Mesenteric fat pad (tissue), 1 donor: ENCODE results near the gene LTB4R2. TPM values are rescaled to one million over a fixed set of nuclear protein-coding genes. Genes with fewer than 3 reads are reported as not detected.

Experiments used
- DNase-seq: peaks from one replicate; pipeline ENCODE4 v3.0.0-alpha.2; 2020; ENCODE audit warnings: low spot score
- total RNA-seq: library from RNA; stranded (reverse); fragmentation: NEBNext Ultra II Directional; extraction: Animal tissue kit (Norgen Biotek cat#: 25700); gene quantifications from one replicate; pipeline ENCODE4 v1.2.1, GENCODE V29; 2021
- donor health status: DM: yes; HTN: yes; CAD: no.

Gene LTB4R2
- total RNA-seq, 1 donor from 2014 or later: 7.2 TPM

DNA sequence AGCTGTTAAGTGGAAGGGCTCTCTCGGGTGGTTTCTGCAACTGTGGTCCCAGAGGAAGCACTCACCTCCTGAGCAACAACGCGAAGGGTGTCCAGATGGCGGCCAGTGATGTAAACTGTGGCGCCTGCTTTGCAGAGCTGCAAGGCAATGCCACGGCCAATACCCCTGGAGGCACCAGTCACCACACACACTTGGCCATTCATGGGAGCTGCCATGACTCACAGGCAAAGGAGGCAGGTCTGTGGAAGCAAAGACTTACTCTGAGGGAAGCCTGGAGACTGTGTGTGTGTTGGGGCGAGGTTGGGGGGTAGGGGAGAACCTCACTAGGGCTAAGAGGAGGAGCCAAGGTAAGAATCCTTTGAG, 11.1 kb upstream of the LTB4R2 start:
- no peak for DNase-seq

DNA sequence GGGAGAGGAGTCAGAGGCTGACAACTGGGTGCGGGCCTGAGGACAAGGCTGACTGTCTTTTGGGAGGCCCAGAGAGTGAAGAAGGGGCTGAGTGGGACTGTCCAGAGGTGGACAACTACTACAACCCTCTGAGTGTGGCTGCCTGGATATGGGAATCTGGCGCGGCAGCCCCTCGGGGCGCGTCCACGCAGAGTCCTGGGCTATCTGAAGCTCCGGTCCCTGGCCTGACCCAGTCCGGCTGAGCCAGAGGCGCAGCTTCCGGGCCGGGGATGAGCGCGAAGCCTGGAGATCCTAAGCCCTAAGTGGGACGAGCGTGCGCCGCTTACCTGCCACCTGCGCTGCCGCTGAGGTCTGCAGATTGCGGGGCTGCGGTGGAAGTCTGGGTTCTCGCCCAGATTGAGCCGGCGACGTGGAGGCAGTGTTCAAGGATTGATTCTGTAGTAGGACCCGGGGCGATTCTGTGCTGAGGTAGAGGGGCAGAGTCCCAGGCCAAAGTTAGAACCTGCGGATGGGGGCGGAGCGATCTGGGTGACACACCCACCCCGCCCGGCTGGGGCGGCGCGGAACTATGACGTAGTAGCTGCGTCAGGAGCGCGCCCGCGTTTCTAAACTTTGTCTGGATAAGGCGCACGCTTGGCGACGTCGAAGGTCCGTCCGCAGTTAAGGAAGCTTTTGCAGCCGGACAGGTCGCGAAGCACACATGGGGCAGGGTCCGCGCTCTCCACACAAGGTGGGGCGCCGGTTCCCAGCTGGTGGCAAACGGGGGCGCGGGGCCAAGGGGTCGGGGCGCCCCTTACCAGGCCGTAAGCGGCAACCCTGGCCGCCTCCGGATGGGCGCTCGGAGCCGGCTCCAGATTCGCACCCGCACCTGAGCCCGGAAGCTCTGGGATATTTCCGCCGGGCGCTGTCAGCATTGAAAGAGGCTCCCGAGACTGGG, 10.4 kb upstream of the LTB4R2 start, which contains the start of the genes DHRS1 and NOP9:
DHRS1 (minus strand) TSS at position 526 of the 937 bp plus-strand sequence. CDS start 674 bp downstream, outside the sequence.
NOP9 (plus strand) TSS at position 596 of the 937 bp plus-strand sequence; CDS start at position 701, 105 bp downstream.
- DNase-seq: peak; percentile 99

DNA sequence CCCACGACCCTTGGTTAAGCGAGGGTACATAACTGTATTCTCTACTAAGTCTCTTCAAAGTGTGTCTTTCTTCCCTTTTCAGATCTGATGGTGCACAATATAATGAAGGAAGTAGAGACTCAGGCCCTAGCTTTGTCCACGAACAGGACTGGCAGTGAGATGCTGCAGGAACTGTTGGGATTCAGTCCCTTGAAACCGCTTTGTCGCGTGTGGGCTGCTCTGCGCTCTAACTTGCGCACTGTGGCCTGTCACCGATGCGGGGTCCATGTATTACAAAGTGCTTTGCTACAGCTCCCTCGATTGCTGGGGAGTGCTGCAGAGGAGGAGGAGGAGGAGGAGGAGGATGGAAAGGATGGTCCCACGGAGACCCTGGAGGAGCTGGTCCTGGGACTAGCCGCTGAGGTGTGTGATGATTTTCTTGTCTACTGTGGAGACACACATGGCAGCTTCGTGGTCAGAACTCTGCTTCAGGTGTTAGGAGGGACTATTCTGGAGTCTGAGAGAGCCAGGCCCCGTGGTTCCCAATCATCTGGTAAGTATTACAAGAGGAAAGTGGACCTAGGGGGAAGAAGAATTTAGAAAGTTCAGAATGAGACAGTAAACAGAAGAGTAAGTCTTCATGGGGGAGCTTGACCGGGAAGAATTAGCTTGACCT, 9.5 kb upstream of the LTB4R2 start:
- DNase-seq: no peak

DNA sequence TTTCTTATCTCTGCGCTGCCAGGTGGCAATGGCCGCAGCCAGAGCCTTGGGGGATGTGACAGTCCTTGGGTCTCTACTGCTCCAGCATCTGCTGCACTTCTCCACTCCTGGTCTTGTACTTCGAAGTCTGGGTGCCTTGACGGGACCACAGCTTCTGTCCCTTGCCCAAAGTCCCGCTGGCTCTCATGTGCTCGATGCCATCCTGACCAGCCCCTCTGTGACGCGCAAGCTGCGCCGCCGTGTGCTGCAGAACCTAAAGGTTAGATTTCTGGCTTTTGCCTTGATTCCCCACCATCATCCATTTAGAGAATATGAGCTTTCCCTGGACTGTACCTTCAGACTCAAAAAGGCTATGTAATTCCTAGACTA, 5.9 kb upstream of the LTB4R2 start:
- no peak for DNase-seq

DNA sequence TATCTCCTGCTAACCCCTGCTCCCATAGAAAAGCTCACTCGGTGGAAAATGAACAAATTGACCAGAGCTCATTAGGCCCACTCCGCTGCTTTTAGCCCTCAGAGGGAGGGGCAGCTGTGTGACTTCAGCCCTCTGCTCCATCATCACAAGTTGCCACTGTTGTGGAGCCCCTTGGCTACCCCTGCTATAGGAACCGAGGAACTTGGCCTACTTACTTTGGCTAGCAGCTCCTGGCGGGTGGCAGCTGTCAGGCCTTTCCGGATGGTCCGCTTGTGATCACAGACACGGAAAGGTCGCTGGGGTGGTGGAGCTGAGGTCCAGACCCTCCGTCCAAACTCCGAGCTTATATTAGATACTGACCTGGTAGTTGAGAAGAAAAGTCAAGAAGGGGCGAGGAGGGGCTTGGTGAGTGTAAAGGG, 2.8 kb upstream of the LTB4R2 start:
- DNase-seq: no peak

DNA sequence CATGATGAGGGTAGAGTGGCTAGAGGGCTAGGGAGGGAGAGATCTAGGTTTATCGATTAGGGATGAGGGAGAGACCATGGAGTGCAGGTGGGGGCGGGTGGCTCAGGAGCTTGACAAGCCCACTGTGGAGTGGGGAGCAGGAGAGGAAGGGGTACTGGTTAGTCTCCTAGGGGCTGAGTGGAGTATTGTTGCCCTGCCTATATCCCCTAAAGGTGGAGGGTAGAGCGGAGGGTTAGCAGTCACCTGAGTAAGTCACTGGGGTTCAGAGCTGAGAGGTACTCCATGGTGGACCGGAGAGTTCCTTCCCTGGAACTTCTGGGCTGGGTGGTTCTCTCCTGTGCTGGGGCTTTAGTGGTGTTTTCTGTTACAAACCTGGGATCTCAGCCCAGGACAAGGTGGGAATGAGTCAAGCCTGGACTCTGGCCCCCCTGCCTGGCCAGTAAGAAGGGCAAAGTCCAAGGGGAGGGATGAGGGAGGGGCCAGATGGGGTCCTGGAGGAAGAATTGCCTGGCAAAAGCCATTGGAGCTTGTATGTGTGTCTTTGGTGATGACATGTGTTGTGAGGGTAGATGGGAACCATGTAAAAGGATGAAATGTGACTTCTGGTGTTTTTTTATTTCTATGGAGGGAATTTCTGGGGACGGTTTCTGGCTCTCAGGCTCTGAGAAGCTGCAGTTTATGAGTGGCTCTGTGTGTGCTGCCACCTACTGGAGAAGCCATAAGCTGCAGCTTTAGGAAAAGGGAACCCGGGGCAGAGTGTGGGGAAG, 2.2 kb upstream of the LTB4R2 start, which contains the start of gene CIDEB:
CIDEB (minus strand) TSS at position 403 of the 767 bp plus-strand sequence; CDS start at position 284, 119 bp downstream.
- no peak for DNase-seq

DNA sequence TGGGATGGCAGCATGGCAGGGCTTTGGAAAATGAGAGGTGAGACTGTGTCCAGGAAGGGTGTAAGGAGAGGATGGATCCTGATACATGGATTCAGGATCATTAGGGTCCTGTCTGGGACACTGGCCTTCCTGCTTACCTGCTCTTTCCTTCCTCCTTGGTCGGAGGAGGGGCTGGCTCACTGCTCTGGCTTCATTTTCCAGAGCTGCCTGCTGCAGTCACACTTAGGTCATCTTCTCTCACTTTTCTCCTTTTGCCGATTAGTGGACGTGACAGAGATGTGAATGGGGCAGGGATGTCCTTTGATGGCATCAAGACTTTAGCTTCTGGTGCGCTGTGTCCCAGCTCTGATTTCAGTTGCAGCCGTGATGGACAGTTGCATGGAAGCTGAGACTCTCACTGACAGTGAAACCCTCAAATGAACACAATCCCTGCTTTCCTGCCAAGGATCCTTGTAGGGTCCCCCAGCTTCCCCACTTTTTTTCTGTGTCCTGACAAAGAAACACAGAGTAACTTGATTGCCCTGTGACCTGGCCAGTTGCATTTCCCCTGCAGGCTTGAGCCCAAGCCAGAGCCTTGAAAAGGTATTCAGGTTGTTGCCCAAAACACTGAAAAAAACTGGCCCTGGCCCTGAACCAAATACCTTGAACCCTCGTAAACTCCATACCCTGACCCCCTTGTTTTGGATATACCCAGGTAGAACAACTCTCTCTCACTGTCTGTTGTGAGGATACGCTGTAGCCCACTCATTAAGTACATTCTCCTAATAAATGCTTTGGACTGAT, 1.4 kb upstream of the LTB4R2 start:
- no peak for DNase-seq

DNA sequence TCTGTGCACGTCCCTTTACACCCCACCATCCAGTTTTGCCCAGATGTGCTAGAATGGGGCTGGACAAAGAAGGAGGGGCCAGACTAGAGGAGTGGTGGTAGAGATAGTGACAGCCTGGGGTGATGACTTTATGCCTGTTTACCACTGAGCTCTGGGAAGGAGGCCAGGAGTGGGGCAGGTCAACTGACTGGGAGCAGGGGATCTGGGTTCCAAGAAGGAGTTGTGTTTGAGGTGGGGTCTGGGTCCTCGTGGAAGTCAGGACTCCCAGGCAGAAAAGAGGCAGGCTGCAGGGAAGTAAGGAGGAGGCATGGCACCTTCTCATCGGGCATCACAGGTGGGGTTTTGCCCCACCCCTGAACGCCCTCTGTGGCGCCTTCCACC, 315 bp downstream of the LTB4R2 start:
- DNase-seq: no peak

DNA sequence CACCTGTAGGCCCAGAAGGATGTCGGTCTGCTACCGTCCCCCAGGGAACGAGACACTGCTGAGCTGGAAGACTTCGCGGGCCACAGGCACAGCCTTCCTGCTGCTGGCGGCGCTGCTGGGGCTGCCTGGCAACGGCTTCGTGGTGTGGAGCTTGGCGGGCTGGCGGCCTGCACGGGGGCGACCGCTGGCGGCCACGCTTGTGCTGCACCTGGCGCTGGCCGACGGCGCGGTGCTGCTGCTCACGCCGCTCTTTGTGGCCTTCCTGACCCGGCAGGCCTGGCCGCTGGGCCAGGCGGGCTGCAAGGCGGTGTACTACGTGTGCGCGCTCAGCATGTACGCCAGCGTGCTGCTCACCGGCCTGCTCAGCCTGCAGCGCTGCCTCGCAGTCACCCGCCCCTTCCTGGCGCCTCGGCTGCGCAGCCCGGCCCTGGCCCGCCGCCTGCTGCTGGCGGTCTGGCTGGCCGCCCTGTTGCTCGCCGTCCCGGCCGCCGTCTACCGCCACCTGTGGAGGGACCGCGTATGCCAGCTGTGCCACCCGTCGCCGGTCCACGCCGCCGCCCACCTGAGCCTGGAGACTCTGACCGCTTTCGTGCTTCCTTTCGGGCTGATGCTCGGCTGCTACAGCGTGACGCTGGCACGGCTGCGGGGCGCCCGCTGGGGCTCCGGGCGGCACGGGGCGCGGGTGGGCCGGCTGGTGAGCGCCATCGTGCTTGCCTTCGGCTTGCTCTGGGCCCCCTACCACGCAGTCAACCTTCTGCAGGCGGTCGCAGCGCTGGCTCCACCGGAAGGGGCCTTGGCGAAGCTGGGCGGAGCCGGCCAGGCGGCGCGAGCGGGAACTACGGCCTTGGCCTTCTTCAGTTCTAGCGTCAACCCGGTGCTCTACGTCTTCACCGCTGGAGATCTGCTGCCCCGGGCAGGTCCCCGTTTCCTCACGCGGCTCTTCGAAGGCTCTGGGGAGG, 985 bp downstream of the LTB4R2 start, which contains the start of gene LTB4R:
LTB4R (plus strand) TSS at position 857 of the 959 bp plus-strand sequence. CDS start 4,150 bp downstream, outside the sequence.
- peak; percentile 94 for DNase-seq

DNA sequence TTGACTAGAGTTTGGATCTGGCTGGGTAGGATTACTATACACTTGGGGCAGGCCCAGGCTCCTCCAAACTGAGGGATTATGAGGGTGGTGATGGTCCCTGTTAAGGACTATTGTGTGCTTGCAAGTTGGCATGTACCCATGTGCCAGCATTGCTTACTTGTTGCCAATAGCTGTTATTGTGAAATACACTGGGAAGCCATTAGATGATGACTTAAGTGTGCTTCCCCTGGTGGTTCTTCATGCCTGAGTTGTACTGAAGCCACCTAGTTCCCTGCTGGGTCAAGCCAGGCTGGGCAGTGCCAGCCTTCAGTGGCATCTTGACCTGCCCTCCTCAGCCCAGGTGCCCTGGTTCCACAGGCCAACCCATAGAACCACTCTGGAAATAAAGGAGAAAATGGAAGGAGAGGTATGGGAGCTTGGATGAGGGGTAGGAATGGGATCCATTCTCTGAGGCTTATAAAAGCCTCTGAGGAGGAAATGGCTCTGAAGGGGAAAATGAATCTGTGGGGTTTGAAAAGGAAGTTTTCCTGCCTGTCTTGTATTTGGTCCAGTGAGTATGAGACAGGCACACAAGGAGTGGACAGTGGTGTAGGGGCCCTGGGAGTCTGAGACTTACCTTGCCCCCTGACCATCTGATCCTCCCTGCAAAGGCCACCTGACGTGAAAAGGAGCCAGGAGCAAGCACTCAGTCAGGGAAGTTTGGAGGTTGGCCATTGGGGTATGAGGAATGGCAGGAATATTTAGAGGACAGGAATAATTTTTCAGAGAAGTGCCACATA, 2.1 kb downstream of the LTB4R2 start:
- no peak for DNase-seq

DNA sequence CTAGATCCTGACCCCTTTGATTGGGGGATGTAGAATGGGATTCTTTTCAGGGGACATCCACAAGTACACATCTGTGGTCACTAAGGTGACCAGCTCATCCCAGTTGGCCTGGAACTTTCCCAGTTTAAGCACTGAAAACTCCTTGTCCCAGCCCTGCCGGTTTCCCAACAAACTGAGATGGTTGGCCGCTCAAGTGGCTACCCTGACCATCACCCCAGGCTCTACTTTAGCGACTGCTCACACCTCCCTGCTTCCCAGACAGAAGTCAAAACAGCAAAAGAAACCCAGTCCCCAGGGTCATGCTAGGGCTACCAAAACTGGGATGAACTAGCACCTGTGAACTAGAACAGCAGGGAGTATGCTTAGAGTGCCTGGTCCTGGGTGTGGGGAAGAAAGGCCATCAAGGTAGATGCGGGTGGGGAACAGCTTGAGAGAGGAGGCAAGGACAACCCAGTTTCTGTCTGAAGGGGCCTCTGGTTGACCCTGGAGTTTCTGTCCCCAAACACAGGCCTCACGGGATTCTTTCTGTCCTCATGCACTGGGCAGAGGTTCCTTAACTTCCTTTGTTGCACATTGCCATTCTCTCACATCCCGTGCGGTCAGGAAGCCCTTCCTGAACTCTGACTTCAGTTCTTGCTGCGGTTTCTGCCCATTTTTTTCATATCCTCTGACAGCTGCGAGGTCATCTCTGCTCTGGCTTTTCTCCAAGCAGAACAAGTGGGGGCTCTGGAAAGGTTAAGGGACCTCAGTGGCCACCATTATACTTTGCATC, 3.0 kb downstream of the LTB4R2 start:
- DNase-seq: no peak

DNA sequence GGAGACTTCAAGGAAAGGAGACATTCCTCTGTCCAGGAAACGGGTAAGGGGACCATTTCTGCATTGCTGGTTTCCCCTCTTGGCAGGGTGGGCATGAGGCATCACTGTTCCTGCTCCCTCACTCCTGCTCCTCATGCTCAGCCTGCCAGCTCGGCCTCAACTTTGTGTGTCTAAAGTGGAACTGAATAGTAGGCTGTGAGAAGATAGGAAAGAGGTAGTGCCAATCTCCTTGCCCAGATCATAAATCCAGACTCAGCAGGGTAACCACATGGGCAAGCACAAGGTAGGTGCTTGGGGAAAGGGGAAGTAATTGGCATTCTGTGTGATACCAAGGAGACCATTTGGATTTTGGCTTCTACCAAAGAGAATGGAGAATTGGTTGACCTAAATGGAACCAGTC, 4.0 kb downstream of the LTB4R2 start:
- DNase-seq: no peak

DNA sequence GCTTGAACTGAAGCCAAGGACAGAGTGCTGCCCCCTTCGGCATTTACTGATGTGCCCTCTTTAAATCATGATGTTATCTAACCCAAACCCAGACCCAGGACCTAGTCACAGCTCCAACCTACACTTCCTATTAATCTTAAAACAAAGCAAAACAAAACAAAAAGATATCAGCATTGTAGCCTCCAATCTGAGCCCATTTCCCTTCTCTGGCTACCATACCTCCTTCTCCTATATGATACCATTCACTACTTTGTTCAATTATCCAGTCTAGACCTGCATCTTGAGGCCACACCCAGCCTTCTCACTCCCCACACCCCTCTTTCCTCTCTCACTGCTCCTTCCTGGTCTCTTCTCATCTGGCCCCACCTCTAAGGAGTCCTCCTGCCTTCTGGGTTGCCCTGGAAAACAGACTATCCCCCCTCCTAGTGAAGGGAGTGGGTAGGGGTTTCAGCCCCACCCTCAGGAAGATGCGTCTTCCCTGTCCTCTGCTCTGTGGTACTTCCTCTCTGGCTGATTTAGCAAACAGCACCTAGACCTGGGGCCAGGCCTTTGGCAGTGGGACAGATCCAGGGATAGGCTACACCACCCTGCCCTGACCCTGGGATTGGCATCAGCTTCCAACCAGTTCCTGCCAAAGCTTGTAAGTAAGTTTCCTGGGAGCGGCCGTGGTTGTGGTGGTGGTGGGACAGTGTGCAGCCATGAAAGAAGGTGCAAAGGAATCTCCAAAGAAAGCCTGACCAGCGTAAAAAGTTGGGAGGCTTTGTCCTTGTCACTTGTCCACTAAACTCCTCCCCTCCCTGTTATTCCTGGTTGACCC, 4.6 kb downstream of the LTB4R2 start:
- no peak for DNase-seq

DNA sequence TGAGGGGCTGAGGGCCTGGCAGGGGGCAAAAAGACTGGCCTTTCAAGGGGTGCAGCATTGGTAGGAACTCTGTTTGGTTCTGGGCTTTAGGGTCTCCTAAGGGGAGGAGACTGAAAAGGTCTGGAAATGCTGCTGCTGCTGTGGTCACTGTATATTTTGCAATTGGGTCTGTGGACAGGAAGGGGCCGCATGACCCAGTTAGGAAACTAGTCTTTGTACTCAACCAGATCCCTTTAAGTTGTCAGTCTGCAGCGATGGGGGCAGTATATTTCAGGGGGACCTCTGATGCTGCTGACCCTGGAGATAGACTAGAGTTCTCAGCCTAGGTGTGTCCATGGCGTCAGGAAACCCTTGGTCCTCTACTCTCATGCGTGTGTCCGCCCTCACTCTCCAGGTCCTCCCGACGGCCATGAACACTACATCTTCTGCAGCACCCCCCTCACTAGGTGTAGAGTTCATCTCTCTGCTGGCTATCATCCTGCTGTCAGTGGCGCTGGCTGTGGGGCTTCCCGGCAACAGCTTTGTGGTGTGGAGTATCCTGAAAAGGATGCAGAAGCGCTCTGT, 5.4 kb downstream of the LTB4R2 start:
- DNase-seq: no peak

DNA sequence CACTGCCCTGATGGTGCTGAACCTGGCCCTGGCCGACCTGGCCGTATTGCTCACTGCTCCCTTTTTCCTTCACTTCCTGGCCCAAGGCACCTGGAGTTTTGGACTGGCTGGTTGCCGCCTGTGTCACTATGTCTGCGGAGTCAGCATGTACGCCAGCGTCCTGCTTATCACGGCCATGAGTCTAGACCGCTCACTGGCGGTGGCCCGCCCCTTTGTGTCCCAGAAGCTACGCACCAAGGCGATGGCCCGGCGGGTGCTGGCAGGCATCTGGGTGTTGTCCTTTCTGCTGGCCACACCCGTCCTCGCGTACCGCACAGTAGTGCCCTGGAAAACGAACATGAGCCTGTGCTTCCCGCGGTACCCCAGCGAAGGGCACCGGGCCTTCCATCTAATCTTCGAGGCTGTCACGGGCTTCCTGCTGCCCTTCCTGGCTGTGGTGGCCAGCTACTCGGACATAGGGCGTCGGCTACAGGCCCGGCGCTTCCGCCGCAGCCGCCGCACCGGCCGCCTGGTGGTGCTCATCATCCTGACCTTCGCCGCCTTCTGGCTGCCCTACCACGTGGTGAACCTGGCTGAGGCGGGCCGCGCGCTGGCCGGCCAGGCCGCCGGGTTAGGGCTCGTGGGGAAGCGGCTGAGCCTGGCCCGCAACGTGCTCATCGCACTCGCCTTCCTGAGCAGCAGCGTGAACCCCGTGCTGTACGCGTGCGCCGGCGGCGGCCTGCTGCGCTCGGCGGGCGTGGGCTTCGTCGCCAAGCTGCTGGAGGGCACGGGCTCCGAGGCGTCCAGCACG, 6.1 kb downstream of the LTB4R2 start:
- no peak for DNase-seq

DNA sequence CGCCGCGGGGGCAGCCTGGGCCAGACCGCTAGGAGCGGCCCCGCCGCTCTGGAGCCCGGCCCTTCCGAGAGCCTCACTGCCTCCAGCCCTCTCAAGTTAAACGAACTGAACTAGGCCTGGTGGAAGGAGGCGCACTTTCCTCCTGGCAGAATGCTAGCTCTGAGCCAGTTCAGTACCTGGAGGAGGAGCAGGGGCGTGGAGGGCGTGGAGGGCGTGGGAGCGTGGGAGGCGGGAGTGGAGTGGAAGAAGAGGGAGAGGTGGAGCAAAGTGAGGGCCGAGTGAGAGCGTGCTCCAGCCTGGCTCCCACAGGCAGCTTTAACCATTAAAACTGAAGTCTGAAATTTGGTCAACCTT, 6.6 kb downstream of the LTB4R2 start:
- DNase-seq: no peak
